GM23248 (cell line): ENCODE data around the gene PSMD6. TPM values are rescaled to one million over a fixed set of nuclear protein-coding genes. Genes with fewer than 3 reads are reported as not detected.
A peak's percentile ranks its signal among the peaks of the same experiment; 100 is the strongest.

Experiments
- DNase-seq: peaks from one replicate; pipeline ENCODE4 v3.0.0-alpha.2; 2015
- H2AFZ ChIP-seq: fragments of 200-600 bp; sonication (generic); 2 replicates; pipeline ENCODE4 v1.6.1; 2016; ENCODE audit warnings: antibody characterized with exemption
- H3F3A ChIP-seq: fragments of 200-600 bp; sonication (generic); 2 replicates; pipeline ENCODE4 v1.6.1; 2016; ENCODE audit warnings: mild to moderate bottlenecking, antibody characterized with exemption, mixed run types; ENCODE audit not compliant: insufficient read depth
- H3K27ac ChIP-seq: fragments of 200-600 bp; sonication (generic); 2 replicates; pipeline ENCODE4 v1.5.1; 2016; ENCODE audit warnings: mild to moderate bottlenecking
- H3K27me3 ChIP-seq: fragments of 200-600 bp; sonication (generic); replicated peaks from 2 replicates; pipeline ENCODE4 v1.6.1; 2016; ENCODE audit warnings: mild to moderate bottlenecking; ENCODE audit not compliant: insufficient read depth
- H3K36me3 ChIP-seq: fragments of 200-600 bp; sonication (generic); 2 replicates; pipeline ENCODE4 v1.6.1; 2016; ENCODE audit warnings: low read depth, mild to moderate bottlenecking
- H3K4me1 ChIP-seq: fragments of 200-600 bp; sonication (generic); 2 replicates; pipeline ENCODE4 v1.6.1; 2016; ENCODE audit warnings: mild to moderate bottlenecking; ENCODE audit not compliant: insufficient read depth
- H3K4me2 ChIP-seq: fragments of 200-600 bp; sonication (generic); one replicate; pipeline ENCODE4 v1.6.1; 2016; ENCODE audit warnings: mild to moderate bottlenecking; ENCODE audit not compliant: unreplicated experiment
- H3K4me3 ChIP-seq: fragments of 200-600 bp; sonication (generic); 2 replicates; pipeline ENCODE4 v1.5.1; 2016; ENCODE audit warnings: mild to moderate bottlenecking
- H3K79me2 ChIP-seq: fragments of 200-600 bp; sonication (generic); 2 replicates; pipeline ENCODE4 v1.6.1; 2016; ENCODE audit warnings: mild to moderate bottlenecking; ENCODE audit not compliant: insufficient read depth
- H3K9ac ChIP-seq: fragments of 200-600 bp; sonication (generic); 2 replicates; pipeline ENCODE4 v1.6.1; 2016; ENCODE audit warnings: mild to moderate bottlenecking
- H3K9me2 ChIP-seq: fragments of 200-600 bp; sonication (generic); 2 replicates; pipeline ENCODE4 v1.6.1; 2016; ENCODE audit warnings: mixed run types, mild to moderate bottlenecking, moderate library complexity; ENCODE audit not compliant: insufficient read depth
- H3K9me3 ChIP-seq: fragments of 200-600 bp; sonication (generic); one replicate; pipeline ENCODE4 v1.6.1; 2017; ENCODE audit warnings: low read depth
- H4K20me1 ChIP-seq: fragments of 200-600 bp; sonication (generic); 2 replicates; pipeline ENCODE4 v1.6.0; 2016; ENCODE audit not compliant: insufficient read depth
- EZH2 ChIP-seq: fragments of 200-600 bp; sonication (generic); IDR thresholded peaks from 2 replicates; pipeline ENCODE4 v1.6.1; 2018; ENCODE audit warnings: antibody characterized with exemption, mild to moderate bottlenecking; ENCODE audit not compliant: insufficient read depth, poor library complexity, severe bottlenecking
- EZH2phosphoT487 ChIP-seq: fragments of 200-600 bp; sonication (generic); IDR thresholded peaks from 2 replicates; pipeline ENCODE4 v1.6.1; 2018; ENCODE audit warnings: antibody characterized with exemption, moderate library complexity, mild to moderate bottlenecking, low read depth; ENCODE audit not compliant: insufficient read depth
- WGBS, 2 experiments: methylation state at CpG; one replicate each; pipeline ENCODE4 v1.1.6; 2015 to 2017; ENCODE audit warnings: low lambda C conversion rate in 2 of 2, low coverage in 1 of 2; ENCODE audit errors: missing lambda C conversion rate in 2 of 2; 5-methylcytosine and 5-hydroxymethylcytosine counted together
- in situ Hi-C: fragments of 300-500 bp; cut with MboI; formaldehyde crosslinking; loops from 2 replicates; pipeline ENCODE4 v1.15.0; 2020
- polyA plus RNA-seq: library from polyadenylated mRNA; unstranded; fragments of >200 nt; fragmentation: Nextera tagmentation; extraction: Ambion mirVana; gene quantifications from 2 replicates; pipeline ENCODE4 v1.2.1, GENCODE V29; 2016
- total RNA-seq: library from RNA; depleted of rRNA; stranded (reverse); fragments of >200 nt; shearing (Covaris generic); gene quantifications from 2 replicates; pipeline ENCODE4 v1.2.3, GENCODE V29; 2014

PSMD6 gene
- total and polyA plus RNA-seq, 2 experiments from 2014 or later: 79.5 to 126 TPM

DNA sequence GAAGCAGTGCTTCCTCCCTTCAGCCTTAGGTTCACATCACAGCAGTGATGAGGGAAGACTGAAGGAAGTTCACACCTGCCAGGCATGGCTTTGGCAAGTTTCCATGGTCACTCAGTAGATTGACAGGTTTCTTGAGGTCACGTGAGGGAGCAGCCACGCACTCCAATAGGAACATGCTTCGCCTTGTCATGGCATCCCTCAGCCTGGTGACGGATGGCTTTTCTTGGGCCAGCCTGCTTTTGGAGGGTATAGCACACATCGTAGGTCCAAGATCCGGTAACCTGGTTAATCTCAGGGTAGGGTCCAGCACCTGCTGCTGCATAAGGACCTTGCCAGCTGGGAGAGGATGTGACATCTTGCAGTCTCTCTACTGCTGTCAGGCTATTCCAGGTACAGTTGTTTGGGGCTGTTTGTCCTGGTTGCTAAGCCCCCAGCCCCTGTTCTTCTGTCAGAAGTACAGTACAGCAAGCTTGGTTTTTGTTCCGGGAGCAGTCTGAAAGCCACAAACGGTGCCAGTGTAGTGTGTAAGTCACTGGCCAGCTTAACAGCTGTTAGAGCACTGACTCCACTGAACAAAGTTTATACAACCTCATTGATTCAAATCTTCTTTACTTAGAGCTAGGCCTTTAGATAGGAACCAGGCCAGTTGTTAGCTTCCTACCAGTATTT is 42.3 kb downstream of the PSMD6 start:
- no peak for DNase-seq
- 94 to 96% methylated on average over 8 of the region's 8 CpGs for WGBS, 2 experiments
- H3K79me2 ChIP-seq: peaks cover 81% of the 10 kb centered on the region
- peaks cover 18% of the 10 kb centered on the region for H3K4me1 ChIP-seq
- TF ChIP-seq EZH2phosphoT487: no peak
- TF ChIP-seq EZH2: no peak
- H3K4me3 ChIP-seq: no peak overlapping the region
- H3K9me3 ChIP-seq: no peaks in the 10 kb centered on the region
- no peaks in the 10 kb centered on the region for H4K20me1 ChIP-seq
- H3K4me2 ChIP-seq: no peak overlapping the region
- H2AFZ ChIP-seq: no peak overlapping the region
- H3K27me3 ChIP-seq: no peaks in the 10 kb centered on the region
- peaks cover 17% of the 10 kb centered on the region for H3K36me3 ChIP-seq
- peaks cover 10% of the 10 kb centered on the region for H3F3A ChIP-seq
- H3K9ac ChIP-seq: no peak overlapping the region
- no peak overlapping the region for H3K27ac ChIP-seq
- no peaks in the 10 kb centered on the region for H3K9me2 ChIP-seq
- in situ Hi-C loops: loop anchor here (25.0 kb wide), 1 partner anchor 619 kb away; no protein-coding TSS in a partner anchor

DNA sequence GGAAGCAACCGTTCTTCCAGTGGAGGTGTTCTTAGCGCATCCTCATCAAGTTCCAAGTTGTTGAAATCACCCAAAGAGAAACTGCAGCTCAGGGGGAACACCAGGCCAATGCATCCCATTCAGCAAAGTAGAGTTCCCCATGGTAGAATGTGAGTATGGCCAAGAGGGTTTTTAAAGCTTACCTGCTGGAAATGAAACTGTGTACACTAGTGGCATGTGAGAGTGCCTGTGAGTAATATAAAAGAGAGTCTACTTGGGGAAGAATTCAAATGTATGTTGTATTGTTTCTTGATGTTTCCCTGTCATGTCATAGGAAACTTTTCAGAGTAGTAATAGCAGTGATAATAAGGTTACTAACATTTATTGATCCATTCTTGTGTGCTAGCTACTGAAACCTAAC is 43.3 kb downstream of the PSMD6 start:
- H3K4me1 ChIP-seq: peaks cover 28% of the 10 kb centered on the region
- no peaks in the 10 kb centered on the region for H3K9me2 ChIP-seq
- peaks cover 81% of the 10 kb centered on the region for H3K79me2 ChIP-seq
- no peak overlapping the region for H3K4me3 ChIP-seq
- H3K9ac ChIP-seq: no peak overlapping the region
- WGBS, 2 experiments: 98 to 100% methylated on average over 2 of the region's 2 CpGs
- no peaks in the 10 kb centered on the region for H3K9me3 ChIP-seq
- H4K20me1 ChIP-seq: no peaks in the 10 kb centered on the region
- no peak overlapping the region for H2AFZ ChIP-seq
- TF ChIP-seq EZH2 (no peak), EZH2phosphoT487 (no peak)
- no peak overlapping the region for H3K27ac ChIP-seq
- no peak for DNase-seq
- no peaks in the 10 kb centered on the region for H3K27me3 ChIP-seq
- in situ Hi-C loops: loop anchor here (25.0 kb wide), 1 partner anchor 618 kb away; no protein-coding TSS in a partner anchor
- peaks cover 17% of the 10 kb centered on the region for H3K36me3 ChIP-seq
- no peak overlapping the region for H3K4me2 ChIP-seq
- peaks cover 20% of the 10 kb centered on the region for H3F3A ChIP-seq

DNA sequence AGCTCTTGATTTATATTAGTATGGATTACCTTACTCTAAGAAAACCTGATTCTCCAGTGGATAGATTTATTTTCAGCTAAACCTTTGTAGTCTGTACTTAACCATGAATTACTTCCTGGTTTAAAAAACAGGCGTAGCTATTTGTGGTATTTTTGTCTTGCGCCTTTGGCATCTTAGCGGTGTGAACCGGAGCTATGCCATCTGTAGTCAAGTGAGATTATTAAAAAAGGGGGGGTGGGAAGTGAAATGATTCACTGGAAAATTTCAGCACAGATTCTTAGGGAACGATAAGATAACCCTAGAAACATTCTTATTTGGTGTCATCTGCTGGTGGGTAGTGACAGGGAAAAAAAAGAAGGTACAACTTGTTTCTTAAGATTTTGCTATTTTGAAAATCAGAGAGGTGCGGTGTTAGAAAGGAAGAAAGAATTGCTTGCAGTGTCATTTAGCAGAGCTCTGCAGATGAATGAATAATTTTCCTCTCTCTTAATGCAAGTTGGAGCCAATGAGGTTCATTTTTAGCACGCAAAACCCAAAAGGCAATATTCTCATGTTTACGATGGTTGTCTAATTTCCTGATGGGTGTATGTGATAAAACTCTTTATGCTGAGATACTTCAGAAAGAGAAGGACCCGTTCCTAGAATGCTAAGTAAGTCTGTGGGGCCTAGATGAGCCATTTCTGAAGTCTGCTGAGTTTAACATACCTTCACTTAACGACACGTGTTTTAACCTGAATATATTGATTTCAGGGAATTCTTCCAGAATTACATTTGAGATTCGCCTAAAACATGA is 44.0 kb downstream of the PSMD6 start:
- no peaks in the 10 kb centered on the region for H3K9me3 ChIP-seq
- DNase-seq: no peak
- H4K20me1 ChIP-seq: no peaks in the 10 kb centered on the region
- peaks cover 17% of the 10 kb centered on the region for H3K36me3 ChIP-seq
- H3K9ac ChIP-seq: no peak overlapping the region
- no peaks in the 10 kb centered on the region for H3K9me2 ChIP-seq
- no peaks in the 10 kb centered on the region for H3K27me3 ChIP-seq
- in situ Hi-C loops: loop anchor here (25.0 kb wide), 1 partner anchor 617 kb away; no protein-coding TSS in a partner anchor
- no peak overlapping the region for H3K4me2 ChIP-seq
- 95 to 96% methylated on average over 12 of the region's 12 CpGs for WGBS, 2 experiments
- H3K4me1 ChIP-seq: peaks cover 29% of the 10 kb centered on the region
- TF ChIP-seq EZH2phosphoT487 (no peak), EZH2 (no peak)
- peaks cover 81% of the 10 kb centered on the region for H3K79me2 ChIP-seq
- no peak overlapping the region for H3K4me3 ChIP-seq
- H3K27ac ChIP-seq: no peak overlapping the region
- no peak overlapping the region for H2AFZ ChIP-seq
- peaks cover 20% of the 10 kb centered on the region for H3F3A ChIP-seq

DNA sequence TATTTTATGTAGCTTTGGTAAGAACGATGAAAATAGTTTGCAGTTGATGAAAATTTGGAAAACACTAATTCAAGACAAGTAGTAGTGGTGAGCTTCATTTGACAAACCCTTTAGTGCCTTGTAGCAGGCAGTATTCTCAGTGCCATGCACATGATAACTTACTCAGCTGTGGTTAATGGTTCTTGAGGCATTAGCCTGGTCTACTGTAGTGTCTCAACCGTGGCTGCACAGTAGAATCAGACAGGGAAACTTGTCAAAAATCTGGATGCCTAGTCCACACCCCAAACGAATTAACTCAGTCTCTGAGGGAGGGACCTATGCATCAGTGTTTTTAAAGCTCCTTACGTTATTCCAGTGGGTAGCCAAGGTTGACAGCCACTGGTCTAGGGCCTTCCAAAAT is 45.4 kb downstream of the PSMD6 start:
- Histone ChIP-seq H3K9me3 (no peaks in the 10 kb centered on the region), H3K27me3 (no peaks in the 10 kb centered on the region), H3K79me2 (peaks cover 88% of the 10 kb centered on the region), H3F3A (peaks cover 23% of the 10 kb centered on the region), H4K20me1 (no peaks in the 10 kb centered on the region), H2AFZ (no peak overlapping the region), H3K4me3 (no peak overlapping the region), H3K36me3 (peaks cover 13% of the 10 kb centered on the region), H3K4me1 (peaks cover 35% of the 10 kb centered on the region), H3K9ac (no peak overlapping the region), H3K27ac (no peak overlapping the region), H3K4me2 (peak overlapping the region; percentile 0), H3K9me2 (no peaks in the 10 kb centered on the region)
- 40 to 51% methylated on average over 4 of the region's 4 CpGs for WGBS, 2 experiments
- DNase-seq: peak; percentile 53
- in situ Hi-C loops: loop anchor here (25.0 kb wide), 1 partner anchor 616 kb away; no protein-coding TSS in a partner anchor
- TF ChIP-seq EZH2 (no peak), EZH2phosphoT487 (no peak)
